HG02938 (cell line): Measurements from ENCODE around the gene SMU1.
A peak's percentile ranks its signal among the peaks of the same experiment; 100 is the strongest.
"Not testable (repeated sequence)": the region's sequence is repeated elsewhere in the genome, so short reads cannot be mapped to it uniquely, and the experiment has no call there.

Experiments
- ATAC-seq: cut with Tn5 transposase; IDR thresholded peaks from one replicate; pipeline ENCODE4 v1.9.1; 2021; ENCODE audit warnings: mild to moderate bottlenecking, moderate library complexity; ENCODE audit not compliant: unreplicated experiment

Gene SMU1

GRCh38 chr9:33017283-33018041 lies 59.0 kb downstream of the SMU1 start:
- peak; percentile 53 for ATAC-seq

- ATAC-seq = no peak
Measured at GRCh38 chr9:33014665-33015014, 61.8 kb downstream of the SMU1 start.

- ATAC-seq = no peak
Measured at GRCh38 chr9:33013962-33014664, 62.4 kb downstream of the SMU1 start.

DNA sequence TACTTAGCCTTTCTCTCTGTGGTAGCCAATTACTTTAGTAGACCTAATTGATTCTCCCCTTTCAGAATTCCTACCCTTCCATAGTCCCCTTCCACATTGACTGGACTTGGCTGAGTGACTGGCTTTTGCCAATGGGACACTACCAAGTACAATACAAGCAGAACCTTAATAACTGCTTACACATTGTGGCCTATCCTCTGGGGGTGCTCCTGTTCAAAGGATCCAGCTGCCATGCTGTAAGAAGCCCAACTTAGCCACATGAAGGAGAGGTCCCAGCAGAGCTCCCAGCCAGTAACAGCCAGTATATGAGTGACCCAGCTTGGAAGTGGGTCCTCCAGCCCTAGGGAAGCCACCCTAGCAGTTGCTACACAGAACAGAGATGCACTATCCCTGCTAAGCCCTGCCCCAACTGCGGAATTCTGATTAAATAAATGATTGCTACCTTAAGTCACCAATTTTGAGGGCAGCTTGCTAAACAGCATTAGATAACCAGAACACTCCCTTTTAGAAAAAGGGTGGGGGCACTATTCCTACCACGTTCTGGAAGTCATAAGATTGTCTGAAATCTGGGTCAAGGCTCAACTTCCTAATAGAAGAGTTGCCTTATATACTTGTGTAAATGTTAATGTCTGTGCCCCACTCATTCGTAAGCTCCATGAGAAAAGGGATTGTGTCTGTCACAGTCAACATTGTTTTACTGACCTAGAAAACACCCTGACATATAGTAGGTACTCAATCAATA lies 64.0 kb downstream of the SMU1 start:
- ATAC-seq = no peak

DNA sequence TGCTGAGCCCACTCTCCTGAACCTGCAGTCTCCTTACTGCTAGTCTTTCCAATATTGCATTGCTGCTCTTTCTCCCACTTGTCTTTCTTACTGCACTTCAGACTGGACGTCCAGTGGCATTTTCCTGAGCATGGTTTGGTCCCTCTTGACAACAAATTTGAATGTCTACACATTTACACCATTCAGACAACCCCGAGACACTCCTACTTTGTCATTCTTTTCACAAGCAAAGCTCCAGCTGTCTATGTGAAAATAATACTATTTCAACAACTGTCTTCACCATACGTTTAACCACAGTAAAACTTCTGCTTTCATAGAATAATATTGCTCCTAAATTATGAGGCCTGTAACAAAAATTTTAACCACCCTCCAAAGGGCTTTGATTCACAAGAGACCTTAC lies 64.6 kb downstream of the SMU1 start:
- no peak for ATAC-seq

- ATAC-seq = no peak
Measured at GRCh38 chr9:33007755-33008154, 68.7 kb downstream of the SMU1 start.

DNA sequence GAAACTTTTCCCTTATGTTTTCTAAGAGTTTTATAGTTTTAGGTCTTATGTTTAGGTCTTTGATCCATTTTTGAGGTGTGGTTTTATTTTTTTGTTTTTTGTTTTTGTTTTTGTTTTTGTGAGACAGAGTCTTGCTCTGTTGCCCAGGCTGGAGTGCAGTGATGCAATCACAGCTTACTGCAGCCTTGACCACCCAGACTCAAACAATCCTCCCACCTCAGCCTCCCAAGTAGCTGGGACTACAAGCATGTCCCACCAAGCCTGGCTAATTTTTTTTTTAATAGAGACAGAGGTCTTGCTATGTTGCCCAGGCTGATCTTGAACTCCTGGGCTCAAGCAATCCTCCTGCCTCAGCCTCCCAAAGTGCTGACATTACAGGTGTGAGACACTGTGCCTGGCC lies 71.1 kb downstream of the SMU1 start:
- ATAC-seq = not testable (repeated sequence)

GRCh38 chr9:33000682-33001055 lies 75.8 kb downstream of the SMU1 start:
- ATAC-seq = not testable (repeated sequence)

- no peak for ATAC-seq
Measured at GRCh38 chr9:32992595-32993238, 83.8 kb downstream of the SMU1 start.

DNA sequence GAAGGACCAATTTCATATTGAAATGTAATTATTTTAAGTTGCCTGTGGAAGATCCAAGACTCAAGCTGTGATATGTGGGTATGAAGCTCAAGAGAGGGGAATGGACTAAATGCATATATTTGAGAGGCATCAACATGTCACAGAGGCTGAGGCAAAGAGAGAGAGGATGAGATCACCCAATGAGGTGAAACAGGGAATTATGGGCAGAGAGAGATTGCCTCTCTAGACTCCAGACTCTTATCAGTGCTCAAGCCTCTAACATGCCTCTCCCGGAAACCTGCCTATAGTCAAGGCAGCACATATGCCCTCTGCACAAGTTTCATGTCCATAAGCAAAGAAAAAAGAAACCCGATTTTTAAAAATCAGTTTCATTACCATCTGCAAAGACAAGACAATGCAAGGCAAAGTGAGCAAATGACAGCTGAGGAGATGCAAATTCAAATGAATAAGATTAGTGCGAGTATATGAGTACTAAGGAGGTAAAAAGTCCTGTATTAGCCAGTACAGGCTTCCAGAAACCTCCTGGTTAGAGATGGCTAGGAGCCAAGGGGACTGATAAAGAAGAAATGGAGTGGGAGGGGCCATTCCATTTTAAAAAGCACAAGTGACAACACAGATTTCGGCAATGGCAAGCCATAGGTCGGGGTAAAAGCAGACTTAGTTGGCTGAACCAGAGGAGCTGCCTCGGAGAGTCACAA lies 84.4 kb downstream of the SMU1 start:
- ATAC-seq = no peak
